Right kidney (tissue), 1 donor: ENCODE results near the gene CCL23.
"Not testable (repeated sequence)": the region's sequence is repeated elsewhere in the genome, so short reads cannot be mapped to it uniquely, and the experiment has no call there.

ENCODE experiments used
- DNase-seq: peaks from one replicate; pipeline ENCODE4 v3.0.0-alpha.2; 2016

The CCL23 gene

GRCh38 chr17:36002631-36003030 is 15.1 kb downstream of the CCL23 start:
- DNase-seq, result no peak

- DNase-seq, result peak; percentile 35
Observed at GRCh38 chr17:36001862-36002603, 15.7 kb downstream of the CCL23 start.

GRCh38 chr17:36001110-36001771 is 16.5 kb downstream of the CCL23 start, which contains the start of gene CCL15:
Gene CCL15 (minus strand): TSS chr17:36001553. CDS start chr17:36001492, 61 bp downstream.
- DNase-seq, result no peak

GRCh38 chr17:36000732-36001109 is 17.1 kb downstream of the CCL23 start:
- no peak for DNase-seq

GRCh38 chr17:35998756-35999155 is 19.0 kb downstream of the CCL23 start:
- DNase-seq, result no peak

- DNase-seq, result no peak
Observed at GRCh38 chr17:35998018-35998545, 19.7 kb downstream of the CCL23 start.

- DNase-seq, result not testable (repeated sequence)
Observed at GRCh38 chr17:35995346-35995745, 22.4 kb downstream of the CCL23 start.

- DNase-seq, result no peak
Observed at GRCh38 chr17:35991075-35991474, 26.7 kb downstream of the CCL23 start.

GRCh38 chr17:35988164-35988563 is 29.6 kb downstream of the CCL23 start:
- DNase-seq, result no peak

- no peak for DNase-seq
Observed at GRCh38 chr17:35986643-35987042, 31.1 kb downstream of the CCL23 start, which contains the start of gene CCL14. Gene CCL14 (minus strand): TSS chr17:35986729. CDS start chr17:35986649, 80 bp downstream.

- no peak for DNase-seq
Observed at GRCh38 chr17:35984140-35984539, 33.6 kb downstream of the CCL23 start.

- no peak for DNase-seq
Observed at GRCh38 chr17:35982409-35983191, 35.2 kb downstream of the CCL23 start.

GRCh38 chr17:35981908-35982330 is 35.9 kb downstream of the CCL23 start:
- no peak for DNase-seq

GRCh38 chr17:35981246-35981645 is 36.5 kb downstream of the CCL23 start, which contains the start of gene CCL16:
Gene CCL16 (minus strand): TSS chr17:35981497. CDS start chr17:35981420, 77 bp downstream.
- no peak for DNase-seq

GRCh38 chr17:35978346-35978745 is 39.4 kb downstream of the CCL23 start:
- no peak for DNase-seq

GRCh38 chr17:35977509-35977908 is 40.3 kb downstream of the CCL23 start:
- DNase-seq, result no peak

GRCh38 chr17:35973333-35974260 is 44.2 kb downstream of the CCL23 start:
- no peak for DNase-seq

GRCh38 chr17:35972945-35973332 is 44.8 kb downstream of the CCL23 start:
- DNase-seq, result no peak

- DNase-seq, result no peak
Observed at GRCh38 chr17:35972535-35972934, 45.2 kb downstream of the CCL23 start.

- DNase-seq, result no peak
Observed at GRCh38 chr17:35972066-35972465, 45.7 kb downstream of the CCL23 start.
